Mesothelial cell of epicardium (in vitro differentiated cells): ENCODE data around the gene TSPAN4. TPM values are rescaled to one million over a fixed set of nuclear protein-coding genes. Genes with fewer than 3 reads are reported as not detected.

Source experiments
- DNase-seq, 2 experiments: peaks; one replicate each; pipeline ENCODE4 v3.0.0; 2021; ENCODE audit warnings: low spot score in 2 of 2; ENCODE audit not compliant: unreplicated experiment in 2 of 2
- H3K27ac Mint-ChIP-seq: 2 replicates; pipeline ENCODE4 v1.8.0; 2021; ENCODE audit warnings: mixed read lengths
- H3K27me3 Mint-ChIP-seq: 2 replicates; pipeline ENCODE4 v1.8.0; 2021; ENCODE audit warnings: low read depth, mixed read lengths
- H3K36me3 Mint-ChIP-seq: 2 replicates; pipeline ENCODE4 v1.8.0; 2021; ENCODE audit warnings: mixed read lengths
- H3K4me1 Mint-ChIP-seq: 2 replicates; pipeline ENCODE4 v1.8.0; 2021; ENCODE audit warnings: mixed read lengths
- H3K4me3 Mint-ChIP-seq: 2 replicates; pipeline ENCODE4 v1.8.0; 2021; ENCODE audit warnings: mild to moderate bottlenecking, moderate library complexity, mixed read lengths
- H3K9me3 Mint-ChIP-seq: 2 replicates; pipeline ENCODE4 v1.8.0; 2021; ENCODE audit warnings: mixed read lengths
- total RNA-seq: library from RNA; stranded (reverse); gene quantifications from 3 replicates; pipeline ENCODE4 v1.2.1, GENCODE V29; 2021
- TF ChIP-seq, protein P1 (sequence below): fragments of 200-600 bp; sonication (generic); IDR thresholded peaks from one replicate; pipeline ENCODE4 v1.5.0; 2021; ENCODE audit warnings: antibody characterized with exemption; ENCODE audit not compliant: unreplicated experiment

Gene TSPAN4
- total RNA-seq, 1 donor from 2014 or later: 94.1 TPM

DNA sequence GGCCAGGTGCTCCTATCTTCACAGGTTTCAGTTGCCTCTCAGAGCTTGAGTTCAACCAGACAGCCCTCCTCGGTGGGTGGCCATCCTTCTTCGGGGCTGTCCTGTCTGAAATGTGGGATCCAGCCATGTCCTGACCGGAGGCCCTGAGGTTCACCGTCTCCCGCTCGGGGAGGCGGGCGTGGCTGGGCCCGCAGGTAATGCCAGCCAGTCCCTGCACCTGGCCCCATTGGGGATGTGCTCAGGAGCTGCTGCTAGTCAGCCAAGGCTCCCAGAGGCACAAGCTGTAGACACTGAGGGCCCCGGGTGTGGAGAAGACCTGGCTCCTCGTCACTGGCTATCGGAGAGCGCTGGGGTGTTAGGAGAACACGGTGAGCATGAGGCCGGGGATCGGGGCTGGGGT, 32.6 kb downstream of the TSPAN4 start:
- no peaks in the 10 kb centered on the region for H3K27me3 Mint-ChIP-seq
- H3K36me3 Mint-ChIP-seq: peaks cover 20% of the 10 kb centered on the region
- no peak overlapping the region for H3K27ac Mint-ChIP-seq
- DNase-seq: no peak
- H3K4me3 Mint-ChIP-seq: no peak overlapping the region
- no peaks in the 10 kb centered on the region for H3K9me3 Mint-ChIP-seq
- no peaks in the 10 kb centered on the region for H3K4me1 Mint-ChIP-seq
- TF ChIP-seq, protein P1, sequence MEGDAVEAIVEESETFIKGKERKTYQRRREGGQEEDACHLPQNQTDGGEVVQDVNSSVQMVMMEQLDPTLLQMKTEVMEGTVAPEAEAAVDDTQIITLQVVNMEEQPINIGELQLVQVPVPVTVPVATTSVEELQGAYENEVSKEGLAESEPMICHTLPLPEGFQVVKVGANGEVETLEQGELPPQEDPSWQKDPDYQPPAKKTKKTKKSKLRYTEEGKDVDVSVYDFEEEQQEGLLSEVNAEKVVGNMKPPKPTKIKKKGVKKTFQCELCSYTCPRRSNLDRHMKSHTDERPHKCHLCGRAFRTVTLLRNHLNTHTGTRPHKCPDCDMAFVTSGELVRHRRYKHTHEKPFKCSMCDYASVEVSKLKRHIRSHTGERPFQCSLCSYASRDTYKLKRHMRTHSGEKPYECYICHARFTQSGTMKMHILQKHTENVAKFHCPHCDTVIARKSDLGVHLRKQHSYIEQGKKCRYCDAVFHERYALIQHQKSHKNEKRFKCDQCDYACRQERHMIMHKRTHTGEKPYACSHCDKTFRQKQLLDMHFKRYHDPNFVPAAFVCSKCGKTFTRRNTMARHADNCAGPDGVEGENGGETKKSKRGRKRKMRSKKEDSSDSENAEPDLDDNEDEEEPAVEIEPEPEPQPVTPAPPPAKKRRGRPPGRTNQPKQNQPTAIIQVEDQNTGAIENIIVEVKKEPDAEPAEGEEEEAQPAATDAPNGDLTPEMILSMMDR: no peak

DNA sequence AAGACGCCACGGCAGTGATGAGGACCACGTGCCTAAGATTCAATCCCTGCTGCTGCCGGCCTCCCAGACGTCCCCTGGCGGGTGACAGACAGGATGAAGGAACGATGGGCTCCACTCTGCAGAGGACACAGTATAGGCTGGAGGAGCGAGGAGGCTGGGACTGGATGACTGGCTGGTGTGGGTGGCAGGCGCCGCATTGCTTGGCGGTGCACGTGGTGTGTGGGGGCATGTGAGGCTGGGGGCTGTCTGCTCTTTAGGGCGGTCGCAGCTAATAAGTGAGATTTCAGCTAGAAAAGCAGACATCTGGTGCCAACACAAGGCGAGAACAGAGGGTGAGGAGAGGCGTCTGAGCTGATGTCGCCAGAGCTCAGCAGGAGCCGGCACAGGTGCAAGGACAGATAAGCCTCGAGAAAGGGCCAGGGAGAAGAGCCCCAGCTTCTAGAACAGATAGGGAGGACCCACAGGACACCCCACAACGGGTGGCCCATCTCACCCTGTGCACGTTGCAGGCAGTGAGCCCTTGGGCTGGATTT, 33.2 kb downstream of the TSPAN4 start:
- H3K4me3 Mint-ChIP-seq: no peak overlapping the region
- no peak for DNase-seq
- TF ChIP-seq, protein P1: no peak
- no peaks in the 10 kb centered on the region for H3K27me3 Mint-ChIP-seq
- no peak overlapping the region for H3K27ac Mint-ChIP-seq
- no peaks in the 10 kb centered on the region for H3K9me3 Mint-ChIP-seq
- H3K36me3 Mint-ChIP-seq: peaks cover 23% of the 10 kb centered on the region
- no peaks in the 10 kb centered on the region for H3K4me1 Mint-ChIP-seq

DNA sequence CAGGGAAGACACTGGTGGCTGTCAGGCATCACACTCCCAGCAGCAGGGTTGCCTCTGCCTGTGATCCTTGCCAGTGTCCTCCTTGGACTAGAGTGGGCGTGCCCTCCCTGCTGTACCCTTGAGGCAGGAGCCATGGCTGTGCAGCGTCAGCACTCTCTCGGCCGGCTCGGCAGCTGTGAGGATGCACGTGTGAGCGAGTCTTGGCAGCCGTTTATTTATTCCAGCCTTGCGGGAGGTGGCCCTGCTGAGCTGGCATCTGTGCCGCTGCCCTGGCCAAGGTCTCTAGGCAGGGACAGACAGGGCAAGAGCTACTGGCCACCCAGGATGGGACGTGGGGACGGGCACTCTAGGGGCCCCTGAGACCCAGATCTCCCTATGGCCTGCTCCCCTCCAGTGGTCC, 33.9 kb downstream of the TSPAN4 start:
- H3K36me3 Mint-ChIP-seq: peaks cover 26% of the 10 kb centered on the region
- H3K4me1 Mint-ChIP-seq: no peaks in the 10 kb centered on the region
- TF ChIP-seq, protein P1: no peak

DNA sequence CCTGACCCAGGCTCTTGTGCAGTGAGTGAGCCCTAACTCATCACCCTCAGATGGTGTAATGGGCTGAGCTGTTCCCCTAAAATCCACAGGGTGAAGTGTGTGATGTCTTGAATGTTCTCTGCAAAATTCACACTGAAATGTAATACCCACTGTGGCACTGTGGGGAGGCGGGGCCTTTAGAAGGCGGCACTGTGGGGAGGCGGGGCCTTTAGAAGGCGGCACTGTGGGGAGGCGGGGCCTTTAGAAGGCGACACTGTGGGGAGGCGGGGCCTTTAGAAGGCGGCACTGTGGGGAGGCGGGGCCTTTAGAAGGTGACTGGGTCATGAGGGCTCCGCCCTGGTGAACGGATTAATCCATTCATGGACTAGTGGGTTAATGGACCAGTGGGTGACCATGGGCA, 34.9 kb downstream of the TSPAN4 start:
- Mint-ChIP-seq H3K36me3 (peaks cover 32% of the 10 kb centered on the region), H3K4me3 (no peak overlapping the region), H3K4me1 (no peaks in the 10 kb centered on the region), H3K27ac (no peak overlapping the region), H3K27me3 (no peaks in the 10 kb centered on the region), H3K9me3 (no peaks in the 10 kb centered on the region)
- TF ChIP-seq, protein P1: no peak
- no peak for DNase-seq

More for the DNA sequence above, 33.9 kb downstream of the TSPAN4 start:
- Mint-ChIP-seq H3K27ac (no peak overlapping the region), H3K27me3 (no peaks in the 10 kb centered on the region), H3K9me3 (no peaks in the 10 kb centered on the region), H3K4me3 (no peak overlapping the region)
- no peak for DNase-seq

DNA sequence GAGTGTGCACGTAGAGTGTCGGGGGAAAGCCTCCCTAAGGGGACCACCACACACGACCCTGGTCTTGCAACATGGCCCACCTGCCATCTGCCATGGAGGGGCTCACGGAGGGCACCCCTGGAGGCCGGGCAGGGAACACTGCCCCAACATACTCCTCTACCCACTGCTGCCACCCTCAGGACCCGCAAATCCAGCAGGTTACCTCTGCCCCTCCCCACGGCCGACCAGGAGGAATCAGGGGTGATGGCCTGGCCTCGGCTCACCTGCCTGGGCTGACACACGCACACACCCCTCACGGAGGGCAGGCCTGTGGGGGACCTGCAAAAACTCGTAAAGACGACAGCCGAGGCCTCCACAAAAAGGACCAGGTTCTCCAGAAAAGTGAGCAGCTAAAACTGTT, 37.8 kb downstream of the TSPAN4 start:
- Mint-ChIP-seq H3K36me3 (peaks cover 23% of the 10 kb centered on the region), H3K27ac (no peak overlapping the region), H3K4me3 (no peak overlapping the region), H3K27me3 (no peaks in the 10 kb centered on the region), H3K4me1 (no peaks in the 10 kb centered on the region), H3K9me3 (no peaks in the 10 kb centered on the region)
- TF ChIP-seq, protein P1: no peak
- DNase-seq: no peak

DNA sequence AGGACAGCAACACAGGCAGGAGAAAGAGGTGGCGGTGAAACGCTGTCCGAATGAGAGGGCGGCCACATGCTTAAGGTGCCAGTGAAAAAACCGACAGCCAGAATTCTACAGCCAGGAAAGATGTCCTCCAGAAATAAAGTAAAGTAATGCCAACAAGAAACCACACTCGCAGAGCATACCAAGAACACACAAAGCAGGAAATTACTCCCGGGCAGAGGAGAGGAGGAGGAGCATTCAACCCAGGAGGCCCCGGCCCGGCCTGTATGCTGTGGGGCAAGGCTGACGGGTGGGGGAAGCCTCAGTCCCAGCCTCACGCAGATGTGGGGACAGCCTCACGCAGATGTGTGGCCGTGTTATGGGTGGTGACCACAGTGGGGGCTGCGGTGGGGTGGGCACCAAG, 39.9 kb downstream of the TSPAN4 start:
- Mint-ChIP-seq H3K4me1 (no peaks in the 10 kb centered on the region), H3K27ac (no peak overlapping the region), H3K9me3 (no peaks in the 10 kb centered on the region), H3K4me3 (no peak overlapping the region), H3K36me3 (peaks cover 22% of the 10 kb centered on the region), H3K27me3 (no peaks in the 10 kb centered on the region)
- TF ChIP-seq, protein P1: no peak
- DNase-seq: no peak
